Caco-2 (cell line): ENCODE data around the gene MGAT4A. TPM values are rescaled to one million over a fixed set of nuclear protein-coding genes. Genes with fewer than 3 reads are reported as not detected.

Experiments
- BruUV-seq: library from RNA; stranded (reverse); fragments of 400-500 nt; replicated peaks from 2 replicates; lab custom pipeline; 2021; lab: Mats Ljungman, UMichigan
- CTCF ChIA-PET: fragments of 300-600 bp; sonication (Branson Sonifier 250); formaldehyde crosslinking; loops from one replicate; lab custom pipeline; 2022; ENCODE audit warnings: antibody characterized with exemption; lab: Charles Lee
- POLR2A ChIA-PET: fragments of 300-600 bp; sonication (Branson Sonifier 250); formaldehyde crosslinking; loops from one replicate; lab custom pipeline; 2022; ENCODE audit warnings: antibody characterized with exemption; lab: Charles Lee
- DNase-seq, 2 experiments: peaks; one replicate each; pipeline versions ENCODE4 v3.0.0 to v3.0.0-alpha.2; 2020 to 2022
- H3K27me3 ChIP-seq: replicated peaks from 2 replicates; pipeline ENCODE4 v1.6.0; 2011; ENCODE audit warnings: low read length; ENCODE audit not compliant: control insufficient read depth, insufficient read depth
- H3K36me3 ChIP-seq: 2 replicates; pipeline ENCODE4 v1.5.1; 2011; ENCODE audit warnings: low read length; ENCODE audit not compliant: control insufficient read depth, insufficient read depth
- H3K4me1 ChIP-seq: fragments of 250-450 bp; sonication (Bioruptor Pico); 2 replicates; pipeline ENCODE4 v1.5.1; 2020; ENCODE audit warnings: mild to moderate bottlenecking
- H3K4me3 ChIP-seq: 2 replicates; pipeline ENCODE4 v1.5.1; 2011; ENCODE audit warnings: low read depth, mild to moderate bottlenecking, control low read depth, low read length
- H3K9me3 ChIP-seq: fragments of 250-450 bp; sonication (Bioruptor Pico); 2 replicates; pipeline ENCODE4 v1.5.1; 2020; ENCODE audit warnings: mild to moderate bottlenecking, moderate library complexity
- H3K27ac Mint-ChIP-seq: one replicate; pipeline ENCODE4 v1.8.0; 2022; ENCODE audit warnings: mixed read lengths; ENCODE audit not compliant: unreplicated experiment
- H3K27me3 Mint-ChIP-seq: one replicate; pipeline ENCODE4 v1.8.0; 2022; ENCODE audit warnings: mixed read lengths; ENCODE audit not compliant: insufficient read depth, unreplicated experiment
- H3K36me3 Mint-ChIP-seq: one replicate; pipeline ENCODE4 v1.8.0; 2022; ENCODE audit warnings: mild to moderate bottlenecking, mixed read lengths; ENCODE audit not compliant: insufficient read depth, unreplicated experiment
- H3K4me1 Mint-ChIP-seq: one replicate; pipeline ENCODE4 v1.8.0; 2022; ENCODE audit warnings: low read depth, mixed read lengths; ENCODE audit not compliant: unreplicated experiment
- H3K4me3 Mint-ChIP-seq: one replicate; pipeline ENCODE4 v1.8.0; 2022; ENCODE audit warnings: mild to moderate bottlenecking, moderate library complexity, mixed read lengths; ENCODE audit not compliant: unreplicated experiment
- H3K9me3 Mint-ChIP-seq: one replicate; pipeline ENCODE4 v1.8.0; 2022; ENCODE audit warnings: mixed read lengths; ENCODE audit not compliant: unreplicated experiment
- intact Hi-C: fragments of 100-400 bp; cut with micrococcal nuclease; formaldehyde crosslinking; loops from one replicate; pipeline ENCODE4 v1.10.0; 2022; ENCODE audit not compliant: unreplicated experiment
- total RNA-seq: library from RNA; stranded (reverse); gene quantifications from 2 replicates; pipeline ENCODE4 v1.2.3, GENCODE V29; 2022
- TF ChIP-seq, protein P1 (sequence below), 2 experiments: fragments of 200-600 bp in 1 of 2; IDR thresholded peaks; 1 replicate in 1 of 2; 2 replicates in 1 of 2; pipeline versions ENCODE4 v1.5.1 to v1.8.0; 2011 to 2022; ENCODE audit warnings: antibody characterized with exemption in 1 of 2, control low read depth in 1 of 2, inconsistent platforms in 1 of 2, low read depth in 1 of 2, low read length in 1 of 2, mild to moderate bottlenecking in 1 of 2, moderate library complexity in 1 of 2; ENCODE audit not compliant: insufficient read depth in 1 of 2, severe bottlenecking in 1 of 2, unreplicated experiment in 1 of 2

The MGAT4A gene
- total RNA-seq, 1 experiment from 2014 or later = 63.7 TPM

GRCh38 chr2:98713332-98714015, 17.5 kb downstream of the MGAT4A start:
- Mint-ChIP-seq H3K4me1 (peaks cover 12% of the 10 kb centered on the region), H3K27me3 (no peaks in the 10 kb centered on the region), H3K36me3 (peaks cover 6% of the 10 kb centered on the region), H3K9me3 (no peaks in the 10 kb centered on the region), H3K4me3 (no peak overlapping the region), H3K27ac (no peak overlapping the region)
- ChIA-PET CTCF (no interaction called here), POLR2A (no interaction called here)
- Histone ChIP-seq H3K9me3 (no peaks in the 10 kb centered on the region), H3K27me3 (no peaks in the 10 kb centered on the region), H3K4me3 (no peak overlapping the region), H3K36me3 (no peaks in the 10 kb centered on the region), H3K4me1 (peaks cover 12% of the 10 kb centered on the region; the same call in 1 of the 2 replicates)
- no peak for DNase-seq
- TF ChIP-seq, protein P1, sequence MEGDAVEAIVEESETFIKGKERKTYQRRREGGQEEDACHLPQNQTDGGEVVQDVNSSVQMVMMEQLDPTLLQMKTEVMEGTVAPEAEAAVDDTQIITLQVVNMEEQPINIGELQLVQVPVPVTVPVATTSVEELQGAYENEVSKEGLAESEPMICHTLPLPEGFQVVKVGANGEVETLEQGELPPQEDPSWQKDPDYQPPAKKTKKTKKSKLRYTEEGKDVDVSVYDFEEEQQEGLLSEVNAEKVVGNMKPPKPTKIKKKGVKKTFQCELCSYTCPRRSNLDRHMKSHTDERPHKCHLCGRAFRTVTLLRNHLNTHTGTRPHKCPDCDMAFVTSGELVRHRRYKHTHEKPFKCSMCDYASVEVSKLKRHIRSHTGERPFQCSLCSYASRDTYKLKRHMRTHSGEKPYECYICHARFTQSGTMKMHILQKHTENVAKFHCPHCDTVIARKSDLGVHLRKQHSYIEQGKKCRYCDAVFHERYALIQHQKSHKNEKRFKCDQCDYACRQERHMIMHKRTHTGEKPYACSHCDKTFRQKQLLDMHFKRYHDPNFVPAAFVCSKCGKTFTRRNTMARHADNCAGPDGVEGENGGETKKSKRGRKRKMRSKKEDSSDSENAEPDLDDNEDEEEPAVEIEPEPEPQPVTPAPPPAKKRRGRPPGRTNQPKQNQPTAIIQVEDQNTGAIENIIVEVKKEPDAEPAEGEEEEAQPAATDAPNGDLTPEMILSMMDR (IDR thresholded peaks at IDR 0.05; ENCODE audit: insufficient read depth in 1 of 2, low read depth in 1 of 2, low read length in 1 of 2, severe bottlenecking in 1 of 2, unreplicated experiment in 1 of 2) = no peak
- BruUV-seq = no TSS peak
- intact Hi-C loops = no loop called here

DNA sequence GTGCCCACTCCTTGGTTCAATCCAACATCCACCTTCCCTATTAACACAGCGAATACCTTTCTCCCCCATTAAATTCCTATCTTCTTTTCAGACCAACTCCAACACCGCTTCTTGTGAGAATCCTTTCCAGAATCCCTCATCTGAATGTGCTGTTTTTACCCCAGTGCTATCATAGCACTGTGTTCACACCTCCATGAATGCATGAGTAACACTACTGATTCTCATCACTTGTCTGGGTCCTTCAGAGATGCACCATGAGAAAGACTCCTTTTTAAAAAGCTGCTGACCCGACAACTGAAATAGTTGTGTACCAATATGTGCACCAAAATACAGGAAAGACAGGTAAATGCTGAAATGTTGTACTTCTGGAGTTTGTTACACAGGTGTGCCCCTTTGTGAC, 18.8 kb downstream of the MGAT4A start:
- ChIA-PET POLR2A (no interaction called here), CTCF (no interaction called here)
- no peak overlapping the region for H3K27ac Mint-ChIP-seq
- peaks cover 17% of the 10 kb centered on the region for H3K4me1 Mint-ChIP-seq
- no peaks in the 10 kb centered on the region for H3K27me3 Mint-ChIP-seq
- H3K4me3 Mint-ChIP-seq = no peak overlapping the region
- Histone ChIP-seq H3K9me3 (no peaks in the 10 kb centered on the region), H3K27me3 (no peaks in the 10 kb centered on the region), H3K4me3 (no peak overlapping the region), H3K36me3 (no peaks in the 10 kb centered on the region), H3K4me1 (peaks cover 12% of the 10 kb centered on the region; the same call in 1 of the 2 replicates)
- TF ChIP-seq, protein P1 (IDR thresholded peaks at IDR 0.05; ENCODE audit: insufficient read depth in 1 of 2, low read depth in 1 of 2, low read length in 1 of 2, severe bottlenecking in 1 of 2, unreplicated experiment in 1 of 2) = no peak
- H3K36me3 Mint-ChIP-seq = peaks cover 5% of the 10 kb centered on the region
- BruUV-seq = no TSS peak
- no peaks in the 10 kb centered on the region for H3K9me3 Mint-ChIP-seq
- no peak for DNase-seq
- intact Hi-C loops = no loop called here

GRCh38 chr2:98711506-98711905, 19.4 kb downstream of the MGAT4A start:
- Mint-ChIP-seq H3K9me3 (no peaks in the 10 kb centered on the region), H3K4me3 (no peak overlapping the region), H3K27me3 (no peaks in the 10 kb centered on the region), H3K36me3 (peaks cover 5% of the 10 kb centered on the region), H3K4me1 (peaks cover 18% of the 10 kb centered on the region), H3K27ac (no peak overlapping the region)
- intact Hi-C loops = no loop called here
- no TSS peak for BruUV-seq
- no peaks in the 10 kb centered on the region for H3K27me3 ChIP-seq
- DNase-seq = no peak
- TF ChIP-seq, protein P1 (IDR thresholded peaks at IDR 0.05; ENCODE audit: insufficient read depth in 1 of 2, low read depth in 1 of 2, low read length in 1 of 2, severe bottlenecking in 1 of 2, unreplicated experiment in 1 of 2) = no peak
- ChIA-PET POLR2A (interaction anchor here (0.7 kb wide), 1 partner anchor 125 kb away, joined by 4 read pairs; no protein-coding TSS in a partner anchor), CTCF (interaction anchor here (0.5 kb wide), 1 partner anchor 267 kb away, joined by 4 read pairs; the partner anchor contains the start of gene INPP4A)
- no peak overlapping the region for H3K4me3 ChIP-seq
- peaks cover 12% of the 10 kb centered on the region; the same call in 1 of the 2 replicates for H3K4me1 ChIP-seq
- H3K9me3 ChIP-seq = no peaks in the 10 kb centered on the region
- no peaks in the 10 kb centered on the region for H3K36me3 ChIP-seq
